ENCODE measurements around the gene TMCO6. TPM values are rescaled to one million over a fixed set of nuclear protein-coding genes. Genes with fewer than 3 reads are reported as not detected.

The TMCO6 gene
- polyA plus RNA-seq, 3 donors: 9.8 to 45.5 (median 12.6) TPM

GRCh38 chr5:140607031-140607430, 32.2 kb upstream of the TMCO6 start:
- Histone ChIP-seq H4K20me1 (ENCODE audit: insufficient read depth, low read length) (no peaks in the 10 kb centered on the region), H3K9me3 (replicated peaks in 1 of 2; ENCODE audit: control insufficient read depth in 1 of 2, insufficient read depth in 1 of 2, low read length in 2 of 2) (no peaks in the 10 kb centered on the region), H3K9ac (ENCODE audit: insufficient read depth, low read length, poor library complexity, severe bottlenecking) (no peak overlapping the region), H3K4me2 (replicated peaks; ENCODE audit: extremely low read depth, low read length, poor library complexity, severe bottlenecking) (peak overlapping the region; percentile 30), H3K27ac (ENCODE audit: low read depth in 1 of 2, low read length in 2 of 2) (peak overlapping the region in 1 of 2 donors; percentile 94), H2AFZ (ENCODE audit: insufficient read depth, low read depth, low read length, poor library complexity, severe bottlenecking) (no peak overlapping the region), H3K4me1 (ENCODE audit: control insufficient read depth in 1 of 2, insufficient read depth in 2 of 2, low read length in 2 of 2) (peaks cover 88 to 99% of the 10 kb centered on the region in 2 donors), H3K27me3 (ENCODE audit: control insufficient read depth in 2 of 2, insufficient read depth in 2 of 2, low read length in 2 of 2) (no peaks in the 10 kb centered on the region), H3K4me3 (replicated peaks in 1 of 3; ENCODE audit: low read depth in 2 of 3, low read length in 3 of 3) (no peak overlapping the region), H3K36me3 (replicated peaks in 1 of 2; ENCODE audit: control insufficient read depth in 1 of 2, insufficient read depth in 2 of 2, low read length in 2 of 2) (no peaks in the 10 kb centered on the region), H3K79me2 (ENCODE audit: insufficient read depth, low read length) (peaks cover 30% of the 10 kb centered on the region)
- WGBS (ENCODE audit: insufficient coverage): no CpG with 5 or more reads among the region's 2 CpGs
- Mint-ChIP-seq H3K27me3 (ENCODE audit: low read depth in 3 of 3) (peaks cover 0 to 5% (median 0%) of the 10 kb centered on the region in 3 donors), H3K36me3 (peaks cover 1 to 4% of the 10 kb centered on the region in 2 donors), H3K4me3 (no peak overlapping the region), H3K4me1 (peaks cover 85% of the 10 kb centered on the region), H3K9me3 (peaks cover 0 to 4% (median 0%) of the 10 kb centered on the region in 7 donors), H3K27ac (peak overlapping the region; percentile 92 to 100 (median 98))
- intact Hi-C loops (cut with micrococcal nuclease): no loop called here
- peak; percentile 51 to 90 (median 74) for DNase-seq
- no peak for TF ChIP-seq CTCF (IDR thresholded peaks at IDR 0.05)

DNA sequence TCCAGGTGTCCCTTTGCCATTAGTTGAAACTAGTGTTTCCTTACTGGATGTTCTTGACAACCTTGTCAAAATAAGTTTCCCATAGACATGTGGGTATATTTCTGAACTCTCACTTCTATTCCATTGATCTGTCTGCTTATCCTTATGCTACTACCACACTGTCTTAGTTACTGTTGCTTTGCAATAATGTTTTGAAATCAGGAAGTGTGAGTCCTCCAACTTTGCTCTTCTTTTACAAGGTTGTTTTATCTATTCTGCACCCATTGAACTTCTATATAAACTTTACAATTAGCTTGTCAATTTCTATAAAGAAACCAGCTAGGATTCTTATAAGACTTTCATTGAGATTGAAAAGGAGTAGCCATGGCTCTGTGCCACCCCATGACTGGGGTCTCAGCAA, 30.5 kb upstream of the TMCO6 start:
- no peaks in the 10 kb centered on the region for H3K27me3 Mint-ChIP-seq (ENCODE audit: low read depth in 3 of 3)
- peak overlapping the region; percentile 73 for H3K4me2 ChIP-seq (replicated peaks; ENCODE audit: extremely low read depth, low read length, poor library complexity, severe bottlenecking)
- peaks cover 86 to 98% of the 10 kb centered on the region in 2 donors for H3K4me1 ChIP-seq (ENCODE audit: control insufficient read depth in 1 of 2, insufficient read depth in 2 of 2, low read length in 2 of 2)
- H3K36me3 Mint-ChIP-seq: peaks cover 0 to 5% of the 10 kb centered on the region in 2 donors
- peak overlapping the region in 1 of 2 donors; percentile 51 for H3K4me3 Mint-ChIP-seq
- no peaks in the 10 kb centered on the region for H3K36me3 ChIP-seq (replicated peaks in 1 of 2; ENCODE audit: control insufficient read depth in 1 of 2, insufficient read depth in 2 of 2, low read length in 2 of 2)
- peak overlapping the region; percentile 8 to 65 (median 12) for H3K4me3 ChIP-seq (replicated peaks in 1 of 3; ENCODE audit: low read depth in 2 of 3, low read length in 3 of 3)
- H4K20me1 ChIP-seq (ENCODE audit: insufficient read depth, low read length): no peaks in the 10 kb centered on the region
- intact Hi-C loops (cut with micrococcal nuclease): loop anchor here in 1 of 2 donors (2.0 kb wide), 1 partner anchor 14 kb away; no protein-coding TSS in a partner anchor
- peak overlapping the region; percentile 61 for H3K9ac ChIP-seq (ENCODE audit: insufficient read depth, low read length, poor library complexity, severe bottlenecking)
- peaks cover 30% of the 10 kb centered on the region for H3K79me2 ChIP-seq (ENCODE audit: insufficient read depth, low read length)
- no peaks in the 10 kb centered on the region for H3K27me3 ChIP-seq (ENCODE audit: control insufficient read depth in 2 of 2, insufficient read depth in 2 of 2, low read length in 2 of 2)
- no peaks in the 10 kb centered on the region for H3K9me3 ChIP-seq (replicated peaks in 1 of 2; ENCODE audit: control insufficient read depth in 1 of 2, insufficient read depth in 1 of 2, low read length in 2 of 2)
- peaks cover 86% of the 10 kb centered on the region for H3K4me1 Mint-ChIP-seq
- peak overlapping the region; percentile 94 to 96 for H3K27ac ChIP-seq (ENCODE audit: low read depth in 1 of 2, low read length in 2 of 2)
- DNase-seq: peak in 2 of 3 donors; percentile 60 to 78
- TF ChIP-seq CTCF (IDR thresholded peaks at IDR 0.05): no peak
- H3K9me3 Mint-ChIP-seq: peaks cover 0 to 2% (median 0%) of the 10 kb centered on the region in 7 donors
- no peak overlapping the region for H2AFZ ChIP-seq (ENCODE audit: insufficient read depth, low read depth, low read length, poor library complexity, severe bottlenecking)
- H3K27ac Mint-ChIP-seq: peak overlapping the region; percentile 90 to 100 (median 98)

Data from CD14-positive monocyte (primary cell).